Measurements from ENCODE around the gene RGR. TPM values are rescaled to one million over a fixed set of nuclear protein-coding genes. Genes with fewer than 3 reads are reported as not detected.

Gene RGR
- total RNA-seq, 1 donor from 2014 or later, result 0.19 TPM

DNA sequence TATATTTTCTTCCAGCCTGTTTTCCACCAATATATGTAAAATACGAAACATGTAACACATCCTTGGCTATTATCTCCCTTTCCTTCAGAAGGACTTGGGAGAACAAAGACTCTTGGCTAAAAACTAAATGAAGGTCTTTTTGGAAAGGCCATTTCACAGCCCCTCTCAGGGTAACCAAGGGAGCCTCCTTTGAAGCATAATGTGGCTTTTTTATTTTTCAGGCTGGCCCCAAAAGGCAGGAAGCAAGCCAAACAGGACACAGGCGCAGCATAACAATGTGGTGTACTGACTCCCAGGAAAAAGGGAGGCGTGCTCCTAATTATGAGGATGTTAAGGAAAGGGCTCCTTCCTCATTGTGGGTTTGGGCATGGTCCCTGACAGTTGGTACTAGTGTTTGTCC lies 53.2 kb downstream of the RGR start:
- no peak for DNase-seq
- H3K27ac ChIP-seq (replicated peaks), result peak overlapping the region; percentile 19
- H3K36me3 ChIP-seq, result no peaks in the 10 kb centered on the region
- no peak overlapping the region for H3K4me3 ChIP-seq
- no peak for TF ChIP-seq CTCF (IDR thresholded peaks at IDR 0.05; ENCODE audit: borderline replicate concordance)
- H3K4me1 ChIP-seq, result peaks cover 9% of the 10 kb centered on the region
- intact Hi-C loops (cut with micrococcal nuclease), result no loop called here
- H3K9me3 ChIP-seq (replicated peaks), result no peaks in the 10 kb centered on the region
- H3K27me3 ChIP-seq (ENCODE audit: low read depth), result peaks cover 13% of the 10 kb centered on the region

GRCh38 chr10:84302223-84302622 lies 57.4 kb downstream of the RGR start:
- intact Hi-C loops (cut with micrococcal nuclease), result no loop called here
- no peaks in the 10 kb centered on the region for H3K36me3 ChIP-seq
- TF ChIP-seq CTCF (IDR thresholded peaks at IDR 0.05; ENCODE audit: borderline replicate concordance), result no peak
- no peak overlapping the region for H3K27ac ChIP-seq (replicated peaks)
- no peaks in the 10 kb centered on the region for H3K9me3 ChIP-seq (replicated peaks)
- DNase-seq, result no peak
- H3K27me3 ChIP-seq (ENCODE audit: low read depth), result peaks cover 13% of the 10 kb centered on the region
- no peak overlapping the region for H3K4me3 ChIP-seq
- H3K4me1 ChIP-seq, result no peaks in the 10 kb centered on the region

GRCh38 chr10:84306751-84307384 lies 62.0 kb downstream of the RGR start:
- Histone ChIP-seq H3K9me3 (replicated peaks) (no peaks in the 10 kb centered on the region), H3K27ac (replicated peaks) (no peak overlapping the region), H3K36me3 (no peaks in the 10 kb centered on the region), H3K4me1 (peaks cover 17% of the 10 kb centered on the region), H3K4me3 (no peak overlapping the region), H3K27me3 (ENCODE audit: low read depth) (peaks cover 9% of the 10 kb centered on the region)
- TF ChIP-seq CTCF (IDR thresholded peaks at IDR 0.05; ENCODE audit: borderline replicate concordance), result no peak
- no peak for DNase-seq
- intact Hi-C loops (cut with micrococcal nuclease), result no loop called here

DNA sequence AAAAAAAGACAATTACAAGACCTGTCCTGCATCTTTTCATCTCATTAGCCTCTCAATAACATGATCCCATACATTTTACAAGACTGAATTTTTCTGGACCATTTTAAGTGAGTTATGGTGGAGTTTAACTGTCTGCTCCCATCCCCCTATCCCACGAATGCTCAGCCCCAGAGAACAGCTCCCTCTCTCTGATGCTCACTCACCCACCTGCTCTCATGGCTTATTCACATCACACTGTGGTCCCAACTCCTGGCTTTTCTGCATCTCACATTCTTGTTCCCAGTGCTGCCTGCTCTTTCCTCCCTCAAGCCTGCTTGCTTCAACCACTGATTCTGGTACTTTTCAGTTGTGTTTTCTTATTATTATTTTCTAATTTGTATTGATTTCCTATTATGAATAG lies 63.2 kb downstream of the RGR start:
- DNase-seq, result no peak
- Histone ChIP-seq H3K4me1 (peaks cover 17% of the 10 kb centered on the region), H3K27ac (replicated peaks) (peak overlapping the region; percentile 77), H3K36me3 (no peaks in the 10 kb centered on the region), H3K9me3 (replicated peaks) (no peaks in the 10 kb centered on the region), H3K4me3 (no peak overlapping the region), H3K27me3 (ENCODE audit: low read depth) (no peaks in the 10 kb centered on the region)
- intact Hi-C loops (cut with micrococcal nuclease), result no loop called here
- TF ChIP-seq CTCF (IDR thresholded peaks at IDR 0.05; ENCODE audit: borderline replicate concordance), result no peak

DNA sequence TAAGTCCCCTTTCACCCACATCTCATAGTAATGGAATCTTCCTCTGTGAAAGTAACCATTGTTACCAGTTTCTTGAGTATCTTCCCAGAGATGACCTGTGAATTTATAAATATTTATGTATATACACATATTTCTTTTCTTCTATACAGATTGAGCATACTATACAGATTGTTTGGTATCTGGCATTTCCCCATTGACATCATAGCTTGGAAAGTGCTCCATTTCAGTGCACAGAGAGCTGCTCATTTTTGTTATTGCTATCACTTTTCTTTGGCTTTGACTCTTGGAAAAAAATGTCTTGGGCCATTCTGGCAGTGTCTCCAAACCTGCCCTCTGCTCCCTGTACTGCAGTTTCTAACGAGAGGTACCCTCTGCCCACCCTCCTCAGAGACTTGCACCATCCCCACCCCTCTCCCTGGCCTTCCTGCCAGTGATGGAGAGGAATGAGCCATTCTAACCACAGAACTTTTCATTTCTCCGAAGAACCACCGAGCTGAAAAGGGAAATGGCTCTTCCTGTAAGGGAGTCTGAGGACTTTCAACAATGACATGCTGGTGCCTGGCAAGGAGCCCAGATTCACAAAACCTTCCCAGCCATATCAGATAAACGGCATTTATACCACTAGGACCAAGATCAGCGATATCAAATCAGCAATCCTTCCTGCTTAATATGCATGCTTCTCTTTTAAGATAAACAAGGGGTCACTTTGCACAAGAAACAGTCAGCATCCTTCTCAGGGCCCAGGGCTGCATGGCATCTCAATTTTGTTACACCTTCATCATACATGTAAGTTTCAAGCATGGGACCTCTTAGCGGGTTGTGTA lies 63.8 kb downstream of the RGR start:
- DNase-seq, result peak; percentile 44
- Histone ChIP-seq H3K4me1 (peaks cover 17% of the 10 kb centered on the region), H3K36me3 (no peaks in the 10 kb centered on the region), H3K4me3 (peak overlapping the region; percentile 10), H3K27me3 (ENCODE audit: low read depth) (no peaks in the 10 kb centered on the region), H3K27ac (replicated peaks) (peak overlapping the region; percentile 77), H3K9me3 (replicated peaks) (no peaks in the 10 kb centered on the region)
- TF ChIP-seq CTCF (IDR thresholded peaks at IDR 0.05; ENCODE audit: borderline replicate concordance), result no peak
- intact Hi-C loops (cut with micrococcal nuclease), result no loop called here

Other genes starting within 250 kb of the RGR start
- gene GHITM, start 105.5 kb upstream of the RGR start, total RNA-seq, result 468 TPM
- not detected for gene GPR15LG, start 71.3 kb upstream of the RGR start, total RNA-seq
- 0.41 TPM for gene CDHR1, start 50.5 kb upstream of the RGR start, total RNA-seq
- not detected for gene LRIT2, start 19.5 kb upstream of the RGR start, total RNA-seq
- not detected for gene LRIT1, start 3.5 kb upstream of the RGR start, total RNA-seq
- gene CCSER2, start 83.5 kb downstream of the RGR start, total RNA-seq, result 175 TPM